ENCODE data around the gene FRMD1. TPM values are rescaled to one million over a fixed set of nuclear protein-coding genes. Genes with fewer than 3 reads are reported as not detected.
"Not testable (repeated sequence)": the region's sequence is repeated elsewhere in the genome, so short reads cannot be mapped to it uniquely, and the experiment has no call there.

Gene FRMD1
- total RNA-seq, 4 donors from 2014 or later = 0.13 TPM; not detected in 3

DNA sequence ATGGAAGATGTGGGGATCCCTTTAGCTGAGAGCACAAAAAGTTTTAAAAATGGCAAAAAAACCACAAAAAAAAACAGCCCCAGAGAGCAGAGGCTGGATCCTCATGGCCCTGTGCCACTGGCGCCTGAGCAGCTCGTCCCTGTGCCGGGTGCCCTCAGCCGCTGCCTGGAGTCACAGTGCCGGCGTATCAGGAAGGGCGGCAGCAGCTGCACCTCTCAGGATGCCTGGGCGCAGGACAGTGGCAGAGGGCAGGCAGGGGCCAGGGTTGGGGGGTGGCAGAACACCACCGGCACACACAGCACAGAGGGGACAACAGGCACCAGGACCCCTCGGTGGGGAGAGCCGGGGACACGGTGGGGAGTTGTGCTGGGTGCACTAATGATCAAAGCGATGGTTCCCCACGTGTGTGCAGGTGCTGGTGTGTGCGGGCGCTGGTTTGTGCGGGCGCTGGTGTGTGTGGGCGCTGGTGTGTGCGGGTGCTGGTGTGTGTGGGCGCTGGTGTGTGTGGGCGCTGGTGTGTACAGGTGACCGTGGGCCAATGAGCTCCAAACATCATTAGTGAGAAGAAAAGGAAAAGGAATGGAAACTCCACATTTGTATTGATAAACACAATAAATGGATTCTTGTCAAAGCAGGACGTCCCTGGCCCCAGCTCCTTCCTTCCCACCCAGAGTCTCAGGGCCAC, 1.5 kb upstream of the FRMD1 start:
- TF ChIP-seq, protein P1, sequence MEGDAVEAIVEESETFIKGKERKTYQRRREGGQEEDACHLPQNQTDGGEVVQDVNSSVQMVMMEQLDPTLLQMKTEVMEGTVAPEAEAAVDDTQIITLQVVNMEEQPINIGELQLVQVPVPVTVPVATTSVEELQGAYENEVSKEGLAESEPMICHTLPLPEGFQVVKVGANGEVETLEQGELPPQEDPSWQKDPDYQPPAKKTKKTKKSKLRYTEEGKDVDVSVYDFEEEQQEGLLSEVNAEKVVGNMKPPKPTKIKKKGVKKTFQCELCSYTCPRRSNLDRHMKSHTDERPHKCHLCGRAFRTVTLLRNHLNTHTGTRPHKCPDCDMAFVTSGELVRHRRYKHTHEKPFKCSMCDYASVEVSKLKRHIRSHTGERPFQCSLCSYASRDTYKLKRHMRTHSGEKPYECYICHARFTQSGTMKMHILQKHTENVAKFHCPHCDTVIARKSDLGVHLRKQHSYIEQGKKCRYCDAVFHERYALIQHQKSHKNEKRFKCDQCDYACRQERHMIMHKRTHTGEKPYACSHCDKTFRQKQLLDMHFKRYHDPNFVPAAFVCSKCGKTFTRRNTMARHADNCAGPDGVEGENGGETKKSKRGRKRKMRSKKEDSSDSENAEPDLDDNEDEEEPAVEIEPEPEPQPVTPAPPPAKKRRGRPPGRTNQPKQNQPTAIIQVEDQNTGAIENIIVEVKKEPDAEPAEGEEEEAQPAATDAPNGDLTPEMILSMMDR (IDR thresholded peaks at IDR 0.05) = no peak
- TF ChIP-seq POLR2A (IDR thresholded peaks at IDR 0.05) = no peak
- no peaks in the 10 kb centered on the region for H3K9me3 ChIP-seq
- H3K27ac ChIP-seq = no peak overlapping the region
- H3K4me1 ChIP-seq = no peaks in the 10 kb centered on the region
- WGBS, 2 donors = 85 to 87% methylated on average over 24 of the region's 24 CpGs
- H3K27me3 ChIP-seq = no peaks in the 10 kb centered on the region
- no peak overlapping the region for H3K4me3 ChIP-seq (replicated peaks in 1 of 3)
- no peaks in the 10 kb centered on the region for H3K36me3 ChIP-seq
- DNase-seq = no peak
- intact Hi-C loops (cut with DNase I) = no loop called here

DNA sequence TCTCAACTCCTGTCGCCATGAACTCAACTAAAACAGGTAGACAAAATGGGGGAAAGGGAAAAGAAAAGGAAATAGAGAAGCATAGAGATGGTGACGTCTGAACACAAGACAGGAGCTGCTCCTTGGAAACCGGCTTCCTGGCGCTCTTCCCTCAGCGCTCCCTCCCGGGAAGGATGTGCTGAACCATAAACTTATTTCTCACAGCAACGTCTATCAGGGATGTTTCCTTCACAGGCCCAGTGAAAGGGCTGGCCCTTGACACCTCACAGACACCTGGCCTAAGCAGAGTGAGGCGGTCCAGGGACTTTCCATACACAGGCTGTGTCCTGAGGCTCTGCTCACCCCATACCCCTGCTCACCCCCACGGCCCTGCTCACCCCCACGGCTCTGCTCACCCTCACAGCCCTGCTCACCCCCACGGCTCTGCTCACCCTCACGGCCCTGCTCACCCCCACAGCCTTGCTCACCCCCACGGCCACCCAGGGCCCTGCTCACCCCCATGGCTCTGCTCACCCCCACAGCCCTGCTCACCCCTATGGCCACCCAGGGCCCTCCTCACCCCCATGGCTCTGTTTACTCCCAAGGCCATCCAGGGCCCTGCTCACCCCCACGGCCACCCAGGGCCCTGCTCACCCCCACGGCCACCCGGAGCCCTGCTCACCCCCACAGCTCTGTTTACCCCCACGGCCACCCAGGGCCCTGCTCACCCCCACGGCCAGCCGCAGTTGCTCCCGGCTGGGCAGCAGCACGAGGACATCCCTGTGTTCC, 653 bp downstream of the FRMD1 start:
- no peak overlapping the region for H3K27ac ChIP-seq
- WGBS, 2 donors = 70 to 72% methylated on average over 17 to 18 of the region's 21 CpGs

DNA sequence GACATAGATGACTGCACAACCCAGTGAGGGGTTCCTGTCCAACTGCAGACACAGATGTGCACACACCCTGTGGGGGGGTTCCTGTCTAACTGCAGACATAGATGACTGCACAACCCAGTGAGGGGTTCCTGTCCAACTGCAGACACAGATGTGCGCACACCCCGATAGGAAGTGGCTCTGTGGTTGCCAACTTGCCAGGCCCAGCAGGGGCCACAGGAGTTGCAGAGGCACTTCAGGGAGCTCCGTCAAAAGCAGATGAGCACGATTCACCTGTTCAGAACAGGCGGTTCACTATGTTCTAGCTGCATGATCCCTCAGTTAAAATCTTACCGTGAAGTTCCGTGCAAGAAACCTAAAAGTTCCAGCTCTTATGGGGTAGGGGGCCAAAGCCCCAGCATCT, 1.6 kb downstream of the FRMD1 start:
- intact Hi-C loops (cut with DNase I); DNase-seq; H3K27me3 ChIP-seq; H3K27ac ChIP-seq; H3K4me1 ChIP-seq; H3K36me3 ChIP-seq; H3K4me3 ChIP-seq (replicated peaks in 1 of 3); H3K9me3 ChIP-seq: not testable (repeated sequence)
- WGBS, 2 donors = 92 to 96% methylated on average over 7 of the region's 7 CpGs

More for the DNA sequence above, 653 bp downstream of the FRMD1 start:
- no peaks in the 10 kb centered on the region for H3K9me3 ChIP-seq
- no peaks in the 10 kb centered on the region for H3K36me3 ChIP-seq
- no peak overlapping the region for H3K4me3 ChIP-seq (replicated peaks in 1 of 3)
- DNase-seq = no peak
- H3K27me3 ChIP-seq = no peaks in the 10 kb centered on the region
- TF ChIP-seq, protein P1 (IDR thresholded peaks at IDR 0.05) = no peak
- TF ChIP-seq POLR2A (IDR thresholded peaks at IDR 0.05) = no peak
- no peaks in the 10 kb centered on the region for H3K4me1 ChIP-seq
- intact Hi-C loops (cut with DNase I) = no loop called here

DNA sequence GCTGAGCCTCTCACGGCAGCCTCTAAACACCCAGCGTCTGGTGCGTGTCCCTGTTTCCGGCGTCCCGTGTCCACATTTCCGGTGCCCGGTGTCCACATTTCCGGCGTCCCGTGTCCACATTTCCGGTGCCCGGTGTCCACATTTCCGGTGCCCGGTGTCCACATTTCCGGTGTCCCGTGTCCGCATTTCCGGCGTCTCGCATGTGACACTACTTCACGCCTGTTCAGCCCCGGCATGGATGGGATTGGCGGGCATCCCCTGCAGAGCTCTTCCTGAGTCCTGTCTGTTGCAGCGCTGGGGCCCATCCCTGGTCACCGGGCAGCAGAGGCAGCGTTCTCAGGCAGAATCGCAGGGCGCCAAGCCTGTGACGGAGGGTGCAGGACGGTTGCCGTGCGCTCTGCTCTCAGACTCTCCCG, 3.2 kb downstream of the FRMD1 start:
- Histone ChIP-seq H3K4me3 (replicated peaks in 1 of 3) (no peak overlapping the region), H3K36me3 (no peaks in the 10 kb centered on the region), H3K27ac (no peak overlapping the region), H3K9me3 (no peaks in the 10 kb centered on the region), H3K4me1 (no peaks in the 10 kb centered on the region), H3K27me3 (no peaks in the 10 kb centered on the region)
- no peak for DNase-seq
- intact Hi-C loops (cut with DNase I) = no loop called here
- WGBS, 2 donors = 93% methylated on average over 24 to 26 of the region's 34 CpGs
- TF ChIP-seq, protein P1 (IDR thresholded peaks at IDR 0.05) = no peak
- TF ChIP-seq POLR2A (IDR thresholded peaks at IDR 0.05) = no peak

DNA sequence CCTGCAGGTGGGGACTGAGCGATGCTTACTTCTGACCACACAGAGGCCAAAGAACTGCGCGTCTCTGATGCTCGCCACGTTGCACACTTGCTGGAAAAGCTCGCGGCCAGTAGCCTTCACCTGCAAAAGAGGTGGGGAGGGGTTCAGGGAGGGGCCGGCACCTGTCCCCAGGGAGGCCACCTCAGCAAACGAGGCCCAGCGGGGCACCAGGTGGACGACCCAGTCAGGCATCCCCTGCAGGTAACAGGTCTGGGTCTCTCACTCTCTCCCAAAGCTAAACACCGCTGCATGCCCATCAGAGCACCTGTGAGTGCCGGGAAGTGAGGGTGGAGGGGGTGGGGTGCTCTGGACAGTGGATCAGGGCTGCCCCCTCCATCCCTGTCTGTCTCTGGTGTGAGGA, 3.8 kb downstream of the FRMD1 start:
- Histone ChIP-seq H3K4me3 (replicated peaks in 1 of 3) (no peak overlapping the region), H3K4me1 (no peaks in the 10 kb centered on the region), H3K9me3 (no peaks in the 10 kb centered on the region), H3K36me3 (no peaks in the 10 kb centered on the region), H3K27ac (no peak overlapping the region), H3K27me3 (no peaks in the 10 kb centered on the region)
- no peak for DNase-seq
- no peak for TF ChIP-seq POLR2A (IDR thresholded peaks at IDR 0.05)
- TF ChIP-seq, protein P1 (IDR thresholded peaks at IDR 0.05) = no peak
- WGBS, 2 donors = 86 to 87% methylated on average over 4 to 13 of the region's 13 CpGs
- intact Hi-C loops (cut with DNase I) = no loop called here
